ENCODE measurements around the gene TBC1D3I.
"Not testable (repeated sequence)": the region's sequence is repeated elsewhere in the genome, so short reads cannot be mapped to it uniquely, and the experiment has no call there.

Gene TBC1D3I

GRCh38 chr17:36206486-36206821, 57.9 kb downstream of the TBC1D3I start:
- not testable (repeated sequence) for DNase-seq (ENCODE audit: low read depth)

GRCh38 chr17:36205637-36206485, 58.5 kb downstream of the TBC1D3I start:
- DNase-seq (ENCODE audit: low read depth) = no peak

- no peak for DNase-seq (ENCODE audit: low read depth)
Measured at GRCh38 chr17:36204724-36205500, 59.5 kb downstream of the TBC1D3I start.
